Testis (tissue), 2 donors: Measurements from ENCODE around the gene ENDOV.

Source experiments
- CTCF ChIP-seq, 3 experiments: fragments of 450-650 bp in 2 of 3; fragments of 200-600 bp in 1 of 3; sonication (generic) in 1 of 3; IDR thresholded peaks; one replicate each; pipeline ENCODE4 v1.5.1; 2016 to 2019; ENCODE audit warnings: antibody characterized with exemption in 3 of 3, mild to moderate bottlenecking in 2 of 3, moderate library complexity in 1 of 3
- POLR2A ChIP-seq: fragments of 450-650 bp; IDR thresholded peaks from one replicate; pipeline ENCODE4 v1.6.1; 2017; ENCODE audit warnings: antibody characterized with exemption, mild to moderate bottlenecking, moderate library complexity

GRCh38 chr17:80486692-80487091 is 71.7 kb downstream of the ENDOV start:
- TF ChIP-seq POLR2A, result no peak
- TF ChIP-seq CTCF (IDR thresholded peaks at IDR 0.05), result no peak
